ENCODE measurements around the gene ITGB7.

GRCh38 chr12:53198486-53199110 lies 8.5 kb downstream of the ITGB7 start:
- TF ChIP-seq CTCF (IDR thresholded peaks at IDR 0.05) (no peak), POLR2AphosphoS5 (IDR thresholded peaks at IDR 0.05) (no peak), EP300 (IDR thresholded peaks at IDR 0.05) (no peak), POLR2A (IDR thresholded peaks at IDR 0.05; ENCODE audit: low read depth) (no peak)
